Measurements from ENCODE around the gene A2ML1. TPM values are rescaled to one million over a fixed set of nuclear protein-coding genes. Genes with fewer than 3 reads are reported as not detected.
"Not testable (repeated sequence)": the region's sequence is repeated elsewhere in the genome, so short reads cannot be mapped to it uniquely, and the experiment has no call there.

A2ML1 gene
- 5.9 TPM for total RNA-seq

DNA sequence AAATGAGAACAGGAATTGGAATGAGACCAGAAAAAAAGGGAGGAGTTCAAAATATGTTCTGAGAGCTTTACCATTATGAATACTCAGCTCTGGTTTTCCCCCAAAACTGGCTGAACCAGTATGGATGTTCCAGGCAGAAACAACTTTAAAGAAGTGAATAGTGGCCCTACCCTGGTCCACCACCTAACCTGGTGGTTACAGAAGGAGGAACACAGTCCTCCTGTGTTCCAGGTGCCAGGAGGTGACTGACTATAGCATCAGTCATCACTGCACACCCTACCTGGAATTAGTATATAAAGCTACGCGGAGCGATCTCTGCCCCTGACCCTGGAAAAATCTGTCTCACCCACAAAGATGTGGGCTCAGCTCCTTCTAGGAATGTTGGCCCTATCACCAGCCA is at the start of gene A2ML1:
A2ML1 (plus strand) TSS at position 324 of the 400 bp plus-strand sequence; CDS start at position 355, 31 bp downstream.
- DNase-seq (ENCODE audit: low spot score): no peak

DNA sequence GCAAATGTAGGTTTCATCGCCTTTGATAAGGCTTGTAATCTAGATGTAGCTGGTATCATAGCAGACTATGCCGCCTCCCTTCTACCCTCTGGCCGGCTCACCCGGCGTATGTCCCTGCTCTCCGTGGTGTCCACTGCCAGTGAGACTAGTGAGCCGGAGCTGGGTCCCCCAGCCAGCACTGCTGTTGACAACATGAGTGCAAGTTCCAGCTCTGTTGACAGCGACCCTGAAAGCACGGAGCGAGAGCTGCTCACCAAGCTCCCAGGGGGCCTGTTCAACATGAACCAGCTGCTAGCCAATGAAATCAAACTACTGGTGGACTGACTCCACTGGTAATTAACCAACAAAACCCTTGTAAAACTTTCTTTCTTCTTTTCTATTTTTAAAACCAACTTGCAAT is 49.0 kb upstream of the A2ML1 start:
- DNase-seq (ENCODE audit: low spot score): no peak

GRCh38 chr12:8779281-8779680 is 43.1 kb upstream of the A2ML1 start:
- no peak for DNase-seq (ENCODE audit: low spot score)

DNA sequence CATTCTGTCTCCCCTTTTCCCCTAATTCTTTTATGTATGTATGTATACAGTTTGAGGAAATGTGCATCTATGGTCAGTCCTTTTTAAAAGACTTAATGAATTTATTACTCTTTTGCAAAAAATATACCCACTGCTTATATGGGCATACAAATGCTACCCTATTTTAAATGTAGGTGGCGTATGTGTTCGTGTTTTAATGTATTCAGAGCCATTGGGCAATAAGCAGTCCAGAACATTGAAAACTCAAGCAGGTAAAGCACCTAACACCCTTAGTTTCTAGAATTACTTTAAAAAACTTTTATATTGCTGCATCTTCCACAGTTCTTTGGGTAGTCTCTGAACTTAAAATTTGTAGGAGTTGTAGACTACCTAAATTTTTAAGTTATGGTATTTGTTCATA is 42.6 kb upstream of the A2ML1 start:
- no peak for DNase-seq (ENCODE audit: low spot score)

GRCh38 chr12:8780389-8780788 is 42.0 kb upstream of the A2ML1 start:
- no peak for DNase-seq (ENCODE audit: low spot score)

DNA sequence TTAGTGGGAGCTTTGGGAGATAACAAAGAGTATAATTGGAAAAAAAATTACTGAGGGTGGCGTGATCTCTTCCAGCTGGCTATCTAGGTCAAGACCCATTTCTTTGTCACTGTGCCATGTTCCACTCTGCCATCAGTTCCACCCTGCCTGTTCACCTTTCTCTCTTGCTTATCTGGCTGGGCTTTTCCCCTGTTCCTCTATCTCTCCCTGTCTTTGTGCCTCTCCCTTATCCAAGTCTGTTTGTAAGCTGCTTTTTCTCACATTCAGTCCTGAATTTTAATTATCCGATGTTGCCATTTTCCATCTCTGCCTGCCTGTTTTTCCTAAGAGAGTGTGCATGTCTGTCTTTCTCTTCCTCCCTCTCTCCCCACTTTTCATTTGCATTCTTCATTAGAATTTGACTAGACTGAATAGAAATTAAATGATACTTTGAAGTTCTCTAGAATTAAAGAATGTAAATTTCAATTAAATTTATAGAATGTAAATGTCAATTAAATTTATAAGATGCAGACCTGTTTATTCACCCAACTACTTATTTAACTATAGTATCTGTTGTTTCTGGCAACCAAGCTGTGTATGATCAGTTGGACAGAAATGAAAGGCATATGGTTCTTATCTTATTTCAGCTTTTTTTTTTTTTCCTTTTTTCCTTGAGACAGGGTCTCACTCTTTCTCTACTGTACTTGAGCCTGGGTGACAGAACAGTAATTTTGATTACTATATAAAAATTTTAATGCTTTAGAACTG is 40.9 kb upstream of the A2ML1 start:
- no peak for DNase-seq (ENCODE audit: low spot score)

DNA sequence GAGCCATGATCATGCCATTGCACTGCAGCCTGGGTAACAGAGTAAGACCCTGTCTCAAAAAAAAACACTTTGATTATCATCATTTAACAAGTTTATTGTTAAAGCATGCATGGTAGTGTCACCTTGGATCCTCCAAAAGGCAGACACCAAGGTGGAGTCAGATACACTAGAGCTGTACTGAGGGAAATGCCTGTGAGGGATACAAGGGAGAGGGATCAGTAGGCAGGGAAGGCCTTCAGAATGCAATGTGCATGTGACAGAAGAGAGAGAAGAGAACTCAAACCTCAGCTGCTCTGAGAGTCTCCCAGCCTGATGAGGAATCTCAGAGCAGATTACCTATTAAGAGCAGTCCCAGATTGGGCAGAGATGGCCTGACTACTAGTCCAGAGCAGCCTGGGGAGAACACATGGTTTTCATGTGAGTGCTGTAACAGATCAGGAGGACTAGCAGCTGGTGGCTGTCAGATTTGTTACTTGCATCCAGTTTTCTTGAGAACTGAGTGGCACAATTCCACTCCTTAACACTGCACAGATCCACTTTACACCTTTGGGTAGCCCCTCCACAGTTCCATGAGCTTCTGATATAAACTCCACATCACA is 38.0 kb upstream of the A2ML1 start:
- no peak for DNase-seq (ENCODE audit: low spot score)

DNA sequence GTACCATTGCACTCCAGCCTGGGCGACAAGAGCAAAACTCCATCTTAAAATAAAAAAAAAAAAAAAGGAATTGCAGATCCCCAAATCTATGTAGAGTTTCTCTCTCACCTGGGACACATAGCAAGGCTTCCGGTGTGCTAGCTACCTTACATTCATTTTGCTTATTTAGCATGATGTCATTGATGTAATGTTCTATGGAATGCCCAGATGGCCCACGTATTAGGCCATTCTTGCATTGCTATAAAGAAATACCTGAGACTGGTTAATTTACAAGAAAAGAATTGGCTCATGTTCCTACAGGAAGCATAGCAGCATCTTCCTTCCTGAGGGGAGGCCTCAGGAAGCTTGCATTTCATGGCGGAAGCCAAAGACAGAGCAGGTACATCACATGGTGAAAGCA is 36.9 kb upstream of the A2ML1 start:
- no peak for DNase-seq (ENCODE audit: low spot score)

GRCh38 chr12:8787206-8787605 is 35.2 kb upstream of the A2ML1 start:
- DNase-seq (ENCODE audit: low spot score): not testable (repeated sequence)

- not testable (repeated sequence) for DNase-seq (ENCODE audit: low spot score)
Measured at GRCh38 chr12:8788706-8789105, 33.7 kb upstream of the A2ML1 start.

GRCh38 chr12:8789341-8790013 is 32.9 kb upstream of the A2ML1 start:
- not testable (repeated sequence) for DNase-seq (ENCODE audit: low spot score)

GRCh38 chr12:8793226-8793625 is 29.2 kb upstream of the A2ML1 start:
- DNase-seq (ENCODE audit: low spot score): not testable (repeated sequence)

GRCh38 chr12:8794611-8795010 is 27.8 kb upstream of the A2ML1 start:
- DNase-seq (ENCODE audit: low spot score): not testable (repeated sequence)

- DNase-seq (ENCODE audit: low spot score): no peak
Measured at GRCh38 chr12:8796831-8797626, 25.4 kb upstream of the A2ML1 start.

- not testable (repeated sequence) for DNase-seq (ENCODE audit: low spot score)
Measured at GRCh38 chr12:8801213-8801612, 21.2 kb upstream of the A2ML1 start.

DNA sequence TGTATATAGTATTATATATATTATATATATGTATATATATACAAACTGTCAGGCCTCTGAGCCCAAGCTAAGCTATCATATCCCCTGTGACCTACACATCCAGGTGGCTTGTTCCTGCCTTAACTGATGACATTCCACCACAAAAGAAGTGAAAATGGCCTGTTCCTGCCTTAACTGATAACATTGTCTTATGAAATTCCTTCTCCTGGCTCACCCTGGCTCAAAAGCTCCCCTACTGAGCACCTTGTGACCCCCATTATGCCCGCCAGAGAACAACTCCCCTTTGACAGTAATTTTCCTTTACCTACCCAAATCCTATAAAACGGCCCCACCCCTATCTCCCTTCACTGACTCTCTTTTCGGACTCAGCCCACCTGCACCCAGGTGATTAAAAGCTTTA is 17.6 kb upstream of the A2ML1 start:
- not testable (repeated sequence) for DNase-seq (ENCODE audit: low spot score)

DNA sequence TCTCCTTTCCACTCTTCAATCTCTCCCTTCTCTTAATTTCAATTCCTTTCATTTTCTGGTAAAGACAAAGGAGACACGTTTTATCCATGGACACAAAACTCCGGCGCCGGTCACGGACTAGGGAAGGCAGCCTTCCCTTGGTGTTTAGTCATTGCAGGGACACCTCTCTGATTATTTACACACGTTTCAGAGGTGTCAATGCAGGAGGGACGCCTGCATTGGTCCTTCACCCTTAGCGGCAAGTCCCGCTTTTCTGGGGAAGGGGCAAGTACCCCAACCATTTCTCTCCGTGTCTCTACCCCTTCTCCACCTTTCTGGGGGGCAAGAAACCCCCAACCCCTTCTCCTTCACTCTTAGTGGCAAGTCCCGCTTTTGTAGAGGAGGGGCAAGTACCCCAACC is 16.9 kb upstream of the A2ML1 start:
- not testable (repeated sequence) for DNase-seq (ENCODE audit: low spot score)

- not testable (repeated sequence) for DNase-seq (ENCODE audit: low spot score)
Measured at GRCh38 chr12:8807084-8807483, 15.3 kb upstream of the A2ML1 start.

GRCh38 chr12:8810112-8810511 is 12.3 kb upstream of the A2ML1 start:
- DNase-seq (ENCODE audit: low spot score): not testable (repeated sequence)

DNA sequence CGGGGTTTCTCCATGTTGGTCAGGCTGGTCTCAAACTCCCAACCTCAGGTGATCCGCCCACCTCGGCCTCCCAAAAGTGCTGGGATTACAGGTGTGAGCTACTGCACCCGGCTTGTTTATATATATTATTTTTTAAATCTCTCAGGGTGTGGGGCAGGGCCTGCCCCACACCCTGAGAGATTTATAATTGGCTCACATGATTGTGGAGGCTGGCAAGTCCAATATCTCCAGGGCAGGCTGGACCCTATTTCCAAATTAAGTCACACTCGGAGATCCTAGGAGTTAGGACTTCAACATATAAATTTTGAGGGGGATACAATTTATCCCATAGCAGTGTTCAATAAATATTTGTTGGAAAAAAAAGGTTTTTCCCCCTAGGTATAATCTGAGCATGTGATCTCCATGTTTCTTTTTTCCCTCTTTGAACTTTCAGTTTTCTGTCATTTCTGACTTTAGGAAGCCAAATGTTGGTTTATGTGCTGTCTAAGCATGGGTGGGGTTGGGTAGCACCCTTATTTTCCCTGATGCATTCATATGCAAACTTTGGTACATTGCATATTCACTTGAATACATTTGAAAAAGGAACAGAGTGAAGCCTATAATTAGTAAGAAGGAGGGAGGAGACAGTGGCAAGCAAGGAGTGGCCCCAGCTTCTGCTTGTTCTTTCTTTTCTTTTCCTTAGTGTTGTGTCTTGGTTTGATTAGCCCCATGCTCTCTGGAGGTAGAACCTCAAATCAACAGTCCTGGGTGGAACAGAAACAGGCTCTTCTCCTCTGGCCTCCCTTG is 8.7 kb upstream of the A2ML1 start:
- no peak for DNase-seq (ENCODE audit: low spot score)

- DNase-seq (ENCODE audit: low spot score): no peak
Measured at GRCh38 chr12:8816448-8817050, 5.9 kb upstream of the A2ML1 start.

Data from ureter (tissue), 1 donor.